Measurements from ENCODE around the gene SERPINA1. TPM values are rescaled to one million over a fixed set of nuclear protein-coding genes. Genes with fewer than 3 reads are reported as not detected.
A peak's percentile ranks its signal among the peaks of the same experiment; 100 is the strongest.

Gene SERPINA1
- total and polyA plus RNA-seq, 2 of the 13 experiments (the other 11 are each of a cell fraction or from before 2014, with no cell fraction given) = 3,266 to 11,015 TPM

- 0 out of 4 replicates have a peak, but pooled peaks of 1 of the 2 experiments have one; percentile 11 for TF ChIP-seq HMGXB4 (CRISPR knock-in tag; IDR thresholded peaks at IDR 0.05; ENCODE audit: borderline replicate concordance in 1 of 2, low read depth in 1 of 2)
- TF ChIP-seq ZC3H13 (CRISPR knock-in tag; IDR thresholded peaks at IDR 0.05) = peak; percentile 28; the same call in 1 of the 2 replicates
- peak; percentile 52 for TF ChIP-seq HDAC2 (CRISPR knock-in tag; IDR thresholded peaks at IDR 0.05)
- TF ChIP-seq, protein P1, sequence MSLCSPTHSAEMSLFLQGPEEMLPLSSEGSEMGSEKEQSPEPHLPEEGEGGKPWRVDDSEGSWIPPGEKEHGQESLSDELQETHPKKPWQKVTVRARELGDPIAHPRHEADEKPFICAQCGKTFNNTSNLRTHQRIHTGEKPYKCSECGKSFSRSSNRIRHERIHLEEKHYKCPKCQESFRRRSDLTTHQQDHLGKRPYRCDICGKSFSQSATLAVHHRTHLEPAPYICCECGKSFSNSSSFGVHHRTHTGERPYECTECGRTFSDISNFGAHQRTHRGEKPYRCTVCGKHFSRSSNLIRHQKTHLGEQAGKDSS (CRISPR knock-in tag; IDR thresholded peaks at IDR 0.05; ENCODE audit: borderline replicate concordance, low read depth) = 0 out of 2 replicates have a peak, but pooled peaks have one; percentile 54
- peak; percentile 56 for TF ChIP-seq HNF4A (CRISPR knock-in tag; IDR thresholded peaks at IDR 0.05)
- TF ChIP-seq FOXK1 (CRISPR knock-in tag; IDR thresholded peaks at IDR 0.05; ENCODE audit: borderline replicate concordance, low read depth) = 0 out of 2 replicates have a peak, but pooled peaks have one; percentile 9
- TF ChIP-seq GATAD2A (CRISPR knock-in tag; IDR thresholded peaks at IDR 0.05) = no peak
- TF ChIP-seq, protein P2, sequence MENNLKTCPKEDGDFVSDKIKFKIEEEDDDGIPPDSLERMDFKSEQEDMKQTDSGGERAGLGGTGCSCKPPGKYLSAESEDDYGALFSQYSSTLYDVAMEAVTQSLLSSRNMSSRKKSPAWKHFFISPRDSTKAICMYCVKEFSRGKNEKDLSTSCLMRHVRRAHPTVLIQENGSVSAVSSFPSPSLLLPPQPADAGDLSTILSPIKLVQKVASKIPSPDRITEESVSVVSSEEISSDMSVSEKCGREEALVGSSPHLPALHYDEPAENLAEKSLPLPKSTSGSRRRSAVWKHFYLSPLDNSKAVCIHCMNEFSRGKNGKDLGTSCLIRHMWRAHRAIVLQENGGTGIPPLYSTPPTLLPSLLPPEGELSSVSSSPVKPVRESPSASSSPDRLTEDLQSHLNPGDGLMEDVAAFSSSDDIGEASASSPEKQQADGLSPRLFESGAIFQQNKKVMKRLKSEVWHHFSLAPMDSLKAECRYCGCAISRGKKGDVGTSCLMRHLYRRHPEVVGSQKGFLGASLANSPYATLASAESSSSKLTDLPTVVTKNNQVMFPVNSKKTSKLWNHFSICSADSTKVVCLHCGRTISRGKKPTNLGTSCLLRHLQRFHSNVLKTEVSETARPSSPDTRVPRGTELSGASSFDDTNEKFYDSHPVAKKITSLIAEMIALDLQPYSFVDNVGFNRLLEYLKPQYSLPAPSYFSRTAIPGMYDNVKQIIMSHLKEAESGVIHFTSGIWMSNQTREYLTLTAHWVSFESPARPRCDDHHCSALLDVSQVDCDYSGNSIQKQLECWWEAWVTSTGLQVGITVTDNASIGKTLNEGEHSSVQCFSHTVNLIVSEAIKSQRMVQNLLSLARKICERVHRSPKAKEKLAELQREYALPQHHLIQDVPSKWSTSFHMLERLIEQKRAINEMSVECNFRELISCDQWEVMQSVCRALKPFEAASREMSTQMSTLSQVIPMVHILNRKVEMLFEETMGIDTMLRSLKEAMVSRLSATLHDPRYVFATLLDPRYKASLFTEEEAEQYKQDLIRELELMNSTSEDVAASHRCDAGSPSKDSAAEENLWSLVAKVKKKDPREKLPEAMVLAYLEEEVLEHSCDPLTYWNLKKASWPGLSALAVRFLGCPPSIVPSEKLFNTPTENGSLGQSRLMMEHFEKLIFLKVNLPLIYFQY (CRISPR knock-in tag; IDR thresholded peaks at IDR 0.05; ENCODE audit: borderline replicate concordance) = no peak
- TF ChIP-seq ELF3 (CRISPR knock-in tag; IDR thresholded peaks at IDR 0.05) = 0 out of 2 replicates have a peak, but pooled peaks have one; percentile 13
- TF ChIP-seq KDM1A (CRISPR knock-in tag; IDR thresholded peaks at IDR 0.05) = peak; percentile 8; the same call in 1 of the 2 replicates
These were observed 1.1 kb downstream of the SERPINA1 start (continued) for GRCh38 chr14:94387051-94388026.
